ENCODE data around the gene SARDH.
A peak's percentile ranks its signal among the peaks of the same experiment; 100 is the strongest.

SARDH gene

GRCh38 chr9:133713150-133713959, 24.8 kb downstream of the SARDH start:
- DNase-seq, result no peak

GRCh38 chr9:133712221-133713100, 25.7 kb downstream of the SARDH start:
- no peak for DNase-seq

- no peak for DNase-seq
Observed at GRCh38 chr9:133711428-133712220, 26.5 kb downstream of the SARDH start.

GRCh38 chr9:133710661-133711427, 27.3 kb downstream of the SARDH start:
- DNase-seq, result no peak

- DNase-seq, result no peak
Observed at GRCh38 chr9:133709691-133710571, 28.2 kb downstream of the SARDH start.

GRCh38 chr9:133709015-133709611, 29.0 kb downstream of the SARDH start:
- DNase-seq, result peak; percentile 62

GRCh38 chr9:133708246-133709014, 29.7 kb downstream of the SARDH start:
- DNase-seq, result no peak

GRCh38 chr9:133707763-133708245, 30.3 kb downstream of the SARDH start:
- DNase-seq, result no peak

GRCh38 chr9:133707065-133707762, 30.9 kb downstream of the SARDH start:
- no peak for DNase-seq

GRCh38 chr9:133706307-133707050, 31.7 kb downstream of the SARDH start:
- DNase-seq, result no peak

GRCh38 chr9:133705576-133705975, 32.6 kb downstream of the SARDH start:
- no peak for DNase-seq

GRCh38 chr9:133704711-133705181, 33.4 kb downstream of the SARDH start:
- no peak for DNase-seq

GRCh38 chr9:133703591-133704399, 34.4 kb downstream of the SARDH start:
- no peak for DNase-seq

GRCh38 chr9:133702798-133703590, 35.2 kb downstream of the SARDH start:
- peak; percentile 48 for DNase-seq

- peak; percentile 82 for DNase-seq
Observed at GRCh38 chr9:133701981-133702797, 36.0 kb downstream of the SARDH start.
